HL-60 (cell line): ENCODE data around the gene GRIK2.

Experiments used
- DNase-seq, 2 experiments: peaks; one replicate each; pipeline ENCODE4 v3.0.0-alpha.2; 2010 to 2020; ENCODE audit warnings: low read depth in 1 of 2, low spot score in 1 of 2
- H3K27ac ChIP-seq: fragments of 250-450 bp; sonication (Bioruptor Pico); replicated peaks from 2 replicates; pipeline ENCODE4 v1.5.1; 2020; ENCODE audit warnings: mild to moderate bottlenecking, moderate library complexity
- H3K27me3 ChIP-seq: fragments of 250-450 bp; sonication (Bioruptor Pico); 2 replicates; pipeline ENCODE4 v1.5.1; 2021; ENCODE audit warnings: mild to moderate bottlenecking, moderate library complexity; ENCODE audit not compliant: insufficient read depth, poor library complexity, severe bottlenecking
- H3K4me3 ChIP-seq: replicated peaks from 2 replicates; pipeline ENCODE4 v1.5.1; 2011; ENCODE audit warnings: mild to moderate bottlenecking, control low read depth, low read length; ENCODE audit not compliant: insufficient read depth
- GABPA ChIP-seq: IDR thresholded peaks from 2 replicates; pipeline ENCODE4 v1.6.1; 2012; ENCODE audit warnings: low read depth
- POLR2AphosphoS5 ChIP-seq: IDR thresholded peaks from 2 replicates; pipeline ENCODE4 v1.6.1; 2012; ENCODE audit warnings: low read depth
- SPI1 ChIP-seq: IDR thresholded peaks from 2 replicates; pipeline ENCODE4 v1.6.1; 2012; ENCODE audit warnings: low read depth, mild to moderate bottlenecking, borderline replicate concordance
- TF ChIP-seq, protein P1 (sequence below): IDR thresholded peaks from 2 replicates; pipeline ENCODE4 v1.6.1; 2012; ENCODE audit warnings: low read depth; ENCODE audit not compliant: insufficient replicate concordance
- TF ChIP-seq, protein P2 (sequence below): IDR thresholded peaks from one replicate; pipeline ENCODE4 v1.5.1; 2011; ENCODE audit warnings: low read length, control low read depth, inconsistent platforms; ENCODE audit not compliant: insufficient read depth

Gene GRIK2

DNA sequence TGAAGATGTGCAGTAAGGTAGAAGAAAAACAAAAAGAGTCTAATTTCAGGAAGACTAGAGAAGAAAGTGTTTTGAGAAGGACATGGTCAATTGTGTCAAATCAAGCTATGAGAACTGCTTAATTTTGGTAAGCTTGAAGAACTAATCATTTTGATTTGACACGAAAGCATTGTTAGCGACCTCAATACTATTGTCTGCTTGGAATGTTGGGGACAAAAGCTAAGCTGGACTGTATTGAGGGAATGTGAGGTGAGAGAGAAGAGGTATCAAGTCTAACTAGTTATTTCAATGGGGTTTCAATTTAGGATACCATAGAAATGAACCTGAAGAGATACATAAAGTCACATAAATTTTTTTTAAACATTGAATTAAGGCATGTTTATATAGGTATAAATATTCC, 309.8 kb downstream of the GRIK2 start:
- H3K4me3 ChIP-seq, result no peak overlapping the region
- no peaks in the 10 kb centered on the region for H3K27me3 ChIP-seq
- TF ChIP-seq POLR2AphosphoS5 (no peak), GABPA (no peak), SPI1 (no peak)
- TF ChIP-seq, protein P1, sequence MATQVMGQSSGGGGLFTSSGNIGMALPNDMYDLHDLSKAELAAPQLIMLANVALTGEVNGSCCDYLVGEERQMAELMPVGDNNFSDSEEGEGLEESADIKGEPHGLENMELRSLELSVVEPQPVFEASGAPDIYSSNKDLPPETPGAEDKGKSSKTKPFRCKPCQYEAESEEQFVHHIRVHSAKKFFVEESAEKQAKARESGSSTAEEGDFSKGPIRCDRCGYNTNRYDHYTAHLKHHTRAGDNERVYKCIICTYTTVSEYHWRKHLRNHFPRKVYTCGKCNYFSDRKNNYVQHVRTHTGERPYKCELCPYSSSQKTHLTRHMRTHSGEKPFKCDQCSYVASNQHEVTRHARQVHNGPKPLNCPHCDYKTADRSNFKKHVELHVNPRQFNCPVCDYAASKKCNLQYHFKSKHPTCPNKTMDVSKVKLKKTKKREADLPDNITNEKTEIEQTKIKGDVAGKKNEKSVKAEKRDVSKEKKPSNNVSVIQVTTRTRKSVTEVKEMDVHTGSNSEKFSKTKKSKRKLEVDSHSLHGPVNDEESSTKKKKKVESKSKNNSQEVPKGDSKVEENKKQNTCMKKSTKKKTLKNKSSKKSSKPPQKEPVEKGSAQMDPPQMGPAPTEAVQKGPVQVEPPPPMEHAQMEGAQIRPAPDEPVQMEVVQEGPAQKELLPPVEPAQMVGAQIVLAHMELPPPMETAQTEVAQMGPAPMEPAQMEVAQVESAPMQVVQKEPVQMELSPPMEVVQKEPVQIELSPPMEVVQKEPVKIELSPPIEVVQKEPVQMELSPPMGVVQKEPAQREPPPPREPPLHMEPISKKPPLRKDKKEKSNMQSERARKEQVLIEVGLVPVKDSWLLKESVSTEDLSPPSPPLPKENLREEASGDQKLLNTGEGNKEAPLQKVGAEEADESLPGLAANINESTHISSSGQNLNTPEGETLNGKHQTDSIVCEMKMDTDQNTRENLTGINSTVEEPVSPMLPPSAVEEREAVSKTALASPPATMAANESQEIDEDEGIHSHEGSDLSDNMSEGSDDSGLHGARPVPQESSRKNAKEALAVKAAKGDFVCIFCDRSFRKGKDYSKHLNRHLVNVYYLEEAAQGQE, result no peak
- TF ChIP-seq, protein P2, sequence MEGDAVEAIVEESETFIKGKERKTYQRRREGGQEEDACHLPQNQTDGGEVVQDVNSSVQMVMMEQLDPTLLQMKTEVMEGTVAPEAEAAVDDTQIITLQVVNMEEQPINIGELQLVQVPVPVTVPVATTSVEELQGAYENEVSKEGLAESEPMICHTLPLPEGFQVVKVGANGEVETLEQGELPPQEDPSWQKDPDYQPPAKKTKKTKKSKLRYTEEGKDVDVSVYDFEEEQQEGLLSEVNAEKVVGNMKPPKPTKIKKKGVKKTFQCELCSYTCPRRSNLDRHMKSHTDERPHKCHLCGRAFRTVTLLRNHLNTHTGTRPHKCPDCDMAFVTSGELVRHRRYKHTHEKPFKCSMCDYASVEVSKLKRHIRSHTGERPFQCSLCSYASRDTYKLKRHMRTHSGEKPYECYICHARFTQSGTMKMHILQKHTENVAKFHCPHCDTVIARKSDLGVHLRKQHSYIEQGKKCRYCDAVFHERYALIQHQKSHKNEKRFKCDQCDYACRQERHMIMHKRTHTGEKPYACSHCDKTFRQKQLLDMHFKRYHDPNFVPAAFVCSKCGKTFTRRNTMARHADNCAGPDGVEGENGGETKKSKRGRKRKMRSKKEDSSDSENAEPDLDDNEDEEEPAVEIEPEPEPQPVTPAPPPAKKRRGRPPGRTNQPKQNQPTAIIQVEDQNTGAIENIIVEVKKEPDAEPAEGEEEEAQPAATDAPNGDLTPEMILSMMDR, result no peak
- H3K27ac ChIP-seq, result no peak overlapping the region
- no peak for DNase-seq

DNA sequence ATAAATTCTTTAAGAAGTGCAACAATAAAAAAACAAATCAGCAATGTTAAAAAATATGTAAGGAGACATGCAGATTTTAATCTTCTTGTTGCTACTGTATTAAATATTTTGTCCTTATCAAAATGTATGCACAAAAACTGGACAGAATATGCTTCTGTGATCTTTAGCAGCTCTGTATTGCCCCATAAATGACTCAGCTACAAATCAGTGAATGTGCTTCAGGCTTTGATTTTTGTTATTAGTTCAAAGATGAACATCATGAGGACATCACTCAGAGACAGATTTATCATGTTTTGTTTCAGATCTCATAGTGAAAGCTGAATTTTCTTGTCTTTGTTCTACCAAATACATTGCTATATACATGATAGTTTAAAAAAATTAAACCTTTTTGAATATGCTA, 312.4 kb downstream of the GRIK2 start:
- Histone ChIP-seq H3K27ac (no peak overlapping the region), H3K4me3 (no peak overlapping the region), H3K27me3 (no peaks in the 10 kb centered on the region)
- TF ChIP-seq POLR2AphosphoS5, result no peak
- TF ChIP-seq, protein P2, result no peak
- TF ChIP-seq, protein P1, result no peak
- TF ChIP-seq SPI1, result no peak
- no peak for TF ChIP-seq GABPA
- no peak for DNase-seq

DNA sequence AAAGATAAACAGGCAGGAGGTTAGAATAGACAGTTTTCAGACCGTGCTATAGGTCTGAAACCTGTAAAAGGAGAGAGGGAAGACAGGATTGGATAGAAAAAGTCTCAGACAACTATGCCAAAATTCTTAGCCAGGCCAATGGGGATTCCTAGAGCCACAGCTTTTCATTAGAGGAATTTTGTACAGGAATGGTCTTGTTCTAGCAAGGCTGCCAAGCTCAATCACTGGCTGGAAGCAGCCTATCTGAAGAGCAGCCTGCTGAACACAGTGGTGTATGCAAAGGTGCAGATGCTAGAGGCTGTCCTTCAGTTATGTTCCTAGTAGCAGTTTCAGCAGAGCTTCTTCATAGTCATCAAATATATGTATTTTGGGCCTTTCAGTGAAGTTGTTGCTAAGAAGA, 313.1 kb downstream of the GRIK2 start:
- TF ChIP-seq, protein P2, result no peak
- TF ChIP-seq, protein P1, result no peak
- TF ChIP-seq GABPA (no peak), POLR2AphosphoS5 (no peak), SPI1 (no peak)
- no peak for DNase-seq
- Histone ChIP-seq H3K27ac (no peak overlapping the region), H3K4me3 (no peak overlapping the region), H3K27me3 (no peaks in the 10 kb centered on the region)
